ENCODE results near the gene CAPN13.

Gene CAPN13, protein sequence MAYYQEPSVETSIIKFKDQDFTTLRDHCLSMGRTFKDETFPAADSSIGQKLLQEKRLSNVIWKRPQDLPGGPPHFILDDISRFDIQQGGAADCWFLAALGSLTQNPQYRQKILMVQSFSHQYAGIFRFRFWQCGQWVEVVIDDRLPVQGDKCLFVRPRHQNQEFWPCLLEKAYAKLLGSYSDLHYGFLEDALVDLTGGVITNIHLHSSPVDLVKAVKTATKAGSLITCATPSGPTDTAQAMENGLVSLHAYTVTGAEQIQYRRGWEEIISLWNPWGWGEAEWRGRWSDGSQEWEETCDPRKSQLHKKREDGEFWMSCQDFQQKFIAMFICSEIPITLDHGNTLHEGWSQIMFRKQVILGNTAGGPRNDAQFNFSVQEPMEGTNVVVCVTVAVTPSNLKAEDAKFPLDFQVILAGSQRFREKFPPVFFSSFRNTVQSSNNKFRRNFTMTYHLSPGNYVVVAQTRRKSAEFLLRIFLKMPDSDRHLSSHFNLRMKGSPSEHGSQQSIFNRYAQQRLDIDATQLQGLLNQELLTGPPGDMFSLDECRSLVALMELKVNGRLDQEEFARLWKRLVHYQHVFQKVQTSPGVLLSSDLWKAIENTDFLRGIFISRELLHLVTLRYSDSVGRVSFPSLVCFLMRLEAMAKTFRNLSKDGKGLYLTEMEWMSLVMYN

DNA sequence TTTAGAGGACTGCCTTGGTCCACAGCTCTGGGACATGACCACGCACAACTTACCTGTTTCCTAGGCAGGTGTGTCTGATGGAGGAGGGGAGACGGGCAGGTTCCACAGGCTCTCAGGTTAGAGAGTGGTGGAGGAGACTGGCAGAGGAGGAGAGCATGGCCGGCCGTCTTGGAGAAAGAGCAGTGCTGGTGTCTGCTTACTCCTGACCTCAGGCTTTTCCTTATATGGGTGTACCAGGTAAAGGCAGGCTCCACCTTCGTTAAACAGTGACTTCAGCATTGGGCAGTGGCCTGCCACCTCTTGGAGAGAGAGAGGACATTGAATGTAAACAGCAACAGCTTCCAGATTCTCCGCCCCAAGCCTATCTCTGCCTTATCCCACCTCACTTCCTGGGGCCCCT is at the start of gene CAPN13:
CAPN13 (minus strand) TSS at position 198 of the 400 bp plus-strand sequence. CDS start 20,121 bp downstream, outside the sequence.
- DNase-seq, result no peak

DNA sequence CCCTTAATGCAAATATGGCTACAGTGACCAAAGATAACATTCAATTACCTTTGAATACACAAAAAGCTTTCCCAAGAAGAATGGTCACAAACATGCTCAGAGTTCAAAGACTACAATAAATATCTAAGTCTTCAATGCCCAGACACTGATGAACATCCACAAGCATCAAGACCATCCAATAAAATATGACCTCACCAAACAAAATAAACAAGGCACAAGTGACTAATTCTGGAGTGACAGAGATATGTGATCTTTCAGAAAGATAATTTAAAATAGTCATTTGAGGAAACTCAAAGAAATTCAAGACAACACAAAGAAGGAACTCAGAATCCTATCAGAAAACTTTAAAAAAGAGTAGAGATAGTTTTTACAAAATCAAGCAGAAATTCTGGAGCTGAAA is 40.6 kb upstream of the CAPN13 start:
- DNase-seq, result no peak

DNA sequence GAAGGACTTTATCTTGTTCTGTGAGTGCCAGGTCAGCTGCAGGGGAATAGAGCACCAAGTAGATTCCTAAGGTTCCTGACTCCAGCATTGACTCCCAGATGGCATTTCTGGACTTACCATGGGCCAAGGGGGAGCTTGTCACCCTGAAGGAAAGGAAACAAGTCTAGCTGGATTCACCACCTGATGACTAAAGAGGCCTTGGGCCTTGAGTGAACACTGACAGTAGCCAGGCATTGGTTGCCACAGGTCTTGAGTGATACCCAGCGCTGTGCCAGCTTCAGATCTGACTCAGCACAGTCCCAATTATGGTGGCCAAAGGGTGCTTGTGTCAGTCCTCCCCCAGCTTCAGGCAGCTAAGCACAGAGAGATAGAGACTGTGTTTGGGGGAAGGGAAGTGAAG is 40.1 kb upstream of the CAPN13 start:
- no peak for DNase-seq

DNA sequence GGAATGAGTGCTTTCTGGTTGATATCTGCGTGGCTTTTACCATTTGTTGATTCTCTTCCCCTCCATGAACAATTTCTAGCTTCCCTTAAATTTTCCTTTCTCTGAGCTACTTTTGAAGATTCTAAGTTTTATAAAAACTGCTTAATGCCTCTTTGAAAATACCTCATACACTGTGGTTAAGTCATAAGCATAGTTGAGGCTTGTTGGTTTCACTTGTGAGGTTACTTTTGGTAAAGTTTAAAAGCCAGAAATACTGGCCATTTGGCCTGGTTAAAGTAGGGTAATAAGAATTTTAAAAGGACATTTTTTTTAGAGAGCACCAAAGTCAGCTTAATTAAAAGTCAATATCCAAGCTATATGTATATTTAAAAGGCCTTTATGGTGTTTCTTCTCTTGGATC is 21.3 kb upstream of the CAPN13 start:
- DNase-seq, result no peak

DNA sequence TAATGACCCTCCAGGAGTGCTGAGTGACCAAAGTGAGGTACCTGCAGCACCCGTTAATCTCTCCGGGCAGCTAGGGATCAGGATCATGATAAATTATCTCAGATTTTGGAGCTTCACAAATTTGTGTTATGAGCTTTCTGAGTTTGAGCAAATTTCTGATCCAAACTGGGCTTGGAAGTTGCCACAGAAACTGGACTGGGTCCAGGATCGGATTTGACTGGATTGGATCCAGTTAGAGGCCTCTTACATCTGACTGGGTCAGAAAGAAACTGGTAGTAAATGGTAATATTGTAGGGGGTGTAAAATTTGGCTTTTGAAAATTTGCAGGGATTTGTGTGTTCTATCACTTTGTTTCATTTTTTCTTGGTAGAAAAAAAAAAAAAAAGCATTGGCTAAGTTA is 19.7 kb upstream of the CAPN13 start:
- no peak for DNase-seq

DNA sequence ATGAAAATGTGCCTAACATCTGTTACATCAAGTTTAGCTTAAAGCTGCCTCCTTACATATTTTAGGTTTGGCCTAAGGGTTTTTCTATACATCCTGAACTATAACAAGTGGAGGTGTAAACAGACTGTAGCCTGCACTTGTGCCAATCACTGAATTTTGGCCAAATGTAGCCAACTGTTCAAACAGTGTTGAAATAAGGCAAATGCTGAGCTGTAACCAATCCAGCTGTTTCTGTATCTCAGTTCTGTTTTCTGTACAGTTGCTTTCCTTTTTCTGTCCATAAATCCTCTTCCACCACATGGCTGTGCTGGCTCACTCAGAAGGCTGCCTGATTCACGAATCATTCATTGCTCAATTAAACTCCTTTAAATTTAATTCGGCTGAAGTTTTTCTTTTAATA is 19.2 kb upstream of the CAPN13 start:
- DNase-seq, result no peak

DNA sequence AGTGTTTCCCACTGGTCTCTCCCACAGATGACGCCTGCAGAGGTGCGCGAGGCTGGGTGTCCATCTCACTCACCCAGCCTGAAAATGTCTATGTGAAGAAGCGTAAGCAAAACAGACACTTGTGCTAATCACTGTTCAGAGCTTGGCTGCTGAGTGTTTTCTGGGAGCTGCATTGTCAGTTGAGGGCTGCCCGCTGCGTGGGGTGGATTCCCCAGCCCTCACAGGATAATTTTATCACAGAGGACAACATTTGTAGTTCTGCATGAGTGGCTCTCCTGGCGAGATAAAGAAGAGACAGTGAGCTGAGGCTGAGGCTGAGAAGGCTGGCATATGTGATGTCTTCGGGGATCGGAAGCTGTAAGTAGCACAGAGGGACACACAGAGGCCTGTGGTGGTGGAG is 16.2 kb upstream of the CAPN13 start:
- DNase-seq, result no peak

DNA sequence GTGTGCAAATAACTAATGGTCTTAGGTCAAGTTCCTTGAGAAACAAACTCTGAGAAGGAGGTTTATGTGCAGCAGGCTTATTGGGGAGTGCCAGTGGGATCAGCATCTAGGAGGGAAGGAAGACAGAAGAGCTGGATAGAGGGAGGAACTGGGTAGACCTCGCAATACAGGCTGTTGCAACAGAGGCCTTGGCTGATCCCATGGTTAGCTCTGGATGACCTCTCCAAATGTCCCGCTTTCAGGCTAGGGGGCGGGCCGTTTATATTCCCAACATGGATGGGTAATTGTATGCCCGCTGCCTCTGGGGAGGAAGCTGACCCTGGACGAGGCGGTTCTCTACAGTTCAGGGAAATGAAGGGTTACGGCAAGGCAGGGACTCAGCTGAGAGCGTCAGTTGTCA is 14.7 kb upstream of the CAPN13 start:
- DNase-seq, result no peak

DNA sequence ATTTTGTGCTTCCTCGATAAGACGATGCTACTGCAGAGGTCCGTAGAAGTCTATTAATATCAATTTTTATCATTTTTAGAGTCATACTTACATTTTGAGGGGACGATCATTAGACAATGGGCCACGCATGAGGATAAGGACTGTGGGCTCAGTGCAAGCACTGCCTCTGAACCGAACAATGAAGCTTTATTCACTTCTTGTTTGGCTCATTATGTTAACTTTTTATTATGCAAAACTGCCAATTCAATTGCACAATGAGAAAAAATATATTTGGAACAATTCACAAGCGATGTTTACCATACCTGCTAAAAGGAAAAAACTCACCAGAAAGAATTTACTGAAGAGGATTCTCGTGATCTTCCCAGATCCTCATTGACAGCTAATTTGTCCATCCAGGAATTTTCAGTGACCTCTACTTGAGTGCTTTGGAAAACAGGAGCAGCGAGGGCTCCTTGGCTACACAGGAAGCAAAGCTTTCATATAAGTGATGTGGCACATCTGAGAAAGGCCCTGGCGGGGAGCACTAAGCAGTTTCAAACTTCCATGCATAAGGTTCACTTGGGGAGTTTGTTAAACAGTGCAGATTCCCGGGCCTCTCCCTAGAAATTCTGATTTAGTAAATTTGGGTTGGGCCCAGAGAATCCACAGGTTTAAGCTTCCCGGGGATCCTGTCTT is 13.3 kb upstream of the CAPN13 start:
- no peak for DNase-seq

DNA sequence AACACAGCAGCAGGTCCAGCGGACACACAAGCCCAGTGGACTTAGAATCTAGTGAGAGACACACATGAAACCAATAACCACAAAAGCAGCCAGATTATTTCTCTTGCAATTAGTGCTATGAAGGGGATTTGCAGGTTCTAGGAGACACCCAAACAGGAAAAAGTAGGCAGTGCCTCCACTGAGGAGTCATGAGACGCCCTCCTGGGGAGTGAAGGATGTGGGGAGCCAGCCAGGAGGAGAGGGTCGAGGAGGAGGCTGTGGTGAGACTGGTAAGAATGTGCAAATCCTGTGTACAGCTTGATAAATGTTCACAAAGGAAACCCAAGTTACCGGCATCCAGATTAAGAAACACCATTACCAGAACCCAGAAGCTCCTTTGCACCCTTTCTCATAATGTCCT is 2.7 kb upstream of the CAPN13 start:
- DNase-seq, result no peak

DNA sequence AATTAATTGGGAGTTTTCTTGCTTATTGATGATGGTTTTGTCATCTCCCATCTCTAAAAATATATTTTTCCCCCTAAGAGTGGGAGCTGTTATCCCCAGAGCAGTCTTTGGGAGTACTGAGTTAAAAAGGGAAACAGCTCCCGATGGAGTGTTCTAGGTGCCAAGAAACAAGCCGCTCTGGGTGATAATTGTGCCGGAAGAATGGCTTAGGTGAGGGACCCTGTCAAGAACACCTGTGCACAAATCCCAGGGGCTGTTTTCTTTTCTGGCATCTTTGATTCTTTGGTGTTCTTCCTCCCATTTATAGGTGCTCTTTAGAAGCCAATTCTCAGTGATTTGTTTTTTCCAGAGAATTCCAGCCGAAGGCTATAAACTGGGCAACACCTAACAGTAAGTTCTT is 1.4 kb upstream of the CAPN13 start:
- DNase-seq, result no peak

DNA sequence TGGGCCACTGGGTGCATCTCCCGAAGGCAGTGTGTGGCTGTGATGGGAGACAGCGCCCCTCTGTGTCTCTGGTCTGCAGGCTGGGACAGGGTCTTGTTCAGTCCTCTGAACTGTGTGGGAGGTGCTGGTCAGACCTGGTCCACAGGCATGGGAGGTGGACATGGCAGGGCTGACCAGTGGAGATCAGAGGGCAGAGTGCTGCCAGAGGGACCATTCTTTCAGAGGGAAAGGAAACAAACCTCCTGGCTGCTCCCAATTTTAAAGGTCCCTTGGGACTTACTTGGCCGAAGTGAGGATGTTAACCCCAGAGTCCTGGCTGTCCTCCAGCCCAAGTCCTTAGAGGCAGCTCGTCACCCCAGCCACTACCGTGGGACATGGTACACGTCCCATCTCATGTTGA is 4.0 kb downstream of the CAPN13 start:
- DNase-seq, result no peak

DNA sequence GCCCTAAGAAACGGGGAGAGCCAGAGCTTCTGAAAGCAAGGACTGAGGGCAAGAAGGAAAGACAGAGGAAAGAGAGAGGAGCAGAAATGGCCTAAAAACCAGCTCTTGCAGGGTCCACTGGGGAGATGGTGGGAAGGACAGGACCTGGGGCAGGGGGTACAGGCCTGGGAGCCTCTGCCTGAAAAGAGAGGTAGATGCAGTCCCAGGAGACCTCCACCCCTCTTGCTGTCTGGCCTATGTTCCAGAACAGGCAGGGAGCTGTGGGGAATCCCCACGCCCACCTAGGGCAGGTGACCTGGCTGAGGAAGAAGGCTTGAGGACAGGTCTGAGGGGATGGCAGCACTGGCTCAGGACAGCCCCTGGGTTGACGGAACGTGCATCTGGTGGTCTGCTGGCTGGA is 4.6 kb downstream of the CAPN13 start:
- DNase-seq, result no peak

DNA sequence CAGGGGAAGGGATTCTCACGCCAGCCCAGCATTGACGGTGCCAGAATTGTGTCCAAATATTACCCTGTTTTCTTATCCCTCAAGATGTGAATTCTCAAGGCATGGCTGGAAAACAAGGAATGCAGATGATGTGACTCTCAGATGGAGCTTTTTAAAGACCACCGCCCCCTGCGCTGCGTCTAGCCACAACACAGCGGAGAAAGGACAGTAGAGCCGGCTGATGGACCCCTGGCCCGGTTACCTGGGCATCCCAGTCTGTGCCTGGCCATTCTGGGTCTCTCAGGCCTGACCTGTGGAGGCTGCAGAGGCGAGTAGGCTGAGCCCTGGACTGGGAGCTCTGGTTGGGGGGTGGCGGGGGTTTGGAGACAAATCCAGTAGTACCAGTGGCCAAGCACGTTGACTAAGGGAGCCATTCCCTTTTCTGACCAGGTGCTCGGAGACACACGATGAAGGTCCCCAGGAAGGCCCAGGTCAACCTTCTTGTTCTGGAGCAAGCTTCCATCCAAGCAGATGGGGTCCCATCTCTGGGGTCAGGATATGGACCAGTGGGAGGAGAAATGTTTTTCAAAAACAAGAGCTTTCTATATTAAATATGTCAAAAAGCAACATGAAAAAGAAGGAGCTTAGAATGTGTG is 5.3 kb downstream of the CAPN13 start:
- DNase-seq, result no peak

DNA sequence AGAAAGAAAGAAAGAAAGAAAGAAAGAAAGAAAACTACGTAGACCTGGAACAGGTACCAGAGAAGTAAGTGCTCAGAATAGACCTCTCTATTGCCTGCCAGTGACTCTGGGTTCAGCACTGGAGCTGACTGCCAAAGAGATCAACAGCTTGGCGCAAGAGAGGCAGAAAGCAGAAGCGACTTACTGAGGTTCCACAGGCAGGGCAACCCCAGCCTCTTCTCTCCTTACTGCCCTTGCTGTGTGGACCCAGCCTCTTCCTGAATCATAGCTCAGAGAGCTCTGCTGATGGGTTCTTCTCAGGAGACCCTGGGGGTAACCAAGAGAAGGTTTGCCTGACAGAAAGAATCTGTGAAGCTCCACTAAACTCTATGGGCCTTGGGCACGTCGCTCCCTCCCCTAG is 7.1 kb downstream of the CAPN13 start:
- no peak for DNase-seq

DNA sequence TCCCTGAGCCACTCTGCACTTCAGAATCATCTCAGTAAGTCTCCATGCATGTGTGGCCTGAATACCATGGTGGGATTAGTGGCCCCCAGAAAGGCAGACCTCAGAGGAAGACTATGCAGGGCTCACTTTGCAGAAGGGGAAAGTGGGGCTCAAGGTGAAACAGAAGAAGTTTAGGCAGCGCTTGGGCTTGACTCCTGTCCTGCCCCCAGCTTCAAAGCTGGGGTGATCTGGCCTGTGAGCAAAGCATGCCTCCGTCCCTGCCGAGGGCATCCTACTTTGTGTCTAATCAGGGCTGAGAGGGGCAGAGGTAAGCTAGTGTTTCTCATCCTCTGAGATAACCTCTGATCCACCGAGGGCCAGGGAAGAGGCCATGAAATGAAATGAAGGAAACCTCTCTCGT is 7.9 kb downstream of the CAPN13 start:
- DNase-seq, result no peak

DNA sequence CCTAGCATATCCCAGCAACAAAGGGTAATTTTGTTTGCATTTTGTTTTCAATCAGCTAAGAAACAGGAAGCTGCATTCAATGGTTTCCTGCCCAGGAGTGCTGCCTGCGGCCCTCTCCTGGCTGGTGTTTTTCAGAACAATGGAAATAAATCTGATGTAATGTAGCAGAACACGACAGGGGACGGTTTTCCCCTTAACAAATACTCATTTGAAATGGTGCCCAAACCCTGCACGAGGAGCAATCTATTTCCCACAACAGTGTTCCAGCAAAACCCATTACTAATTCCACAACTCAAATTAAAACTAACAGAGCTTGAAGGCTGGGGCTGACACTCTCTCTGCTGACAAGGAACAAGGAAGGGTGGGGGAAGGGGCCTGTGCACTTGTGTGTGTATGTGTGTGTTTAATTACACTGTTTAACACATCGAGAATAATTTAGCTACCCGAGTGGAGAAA is 8.7 kb downstream of the CAPN13 start:
- DNase-seq, result no peak

DNA sequence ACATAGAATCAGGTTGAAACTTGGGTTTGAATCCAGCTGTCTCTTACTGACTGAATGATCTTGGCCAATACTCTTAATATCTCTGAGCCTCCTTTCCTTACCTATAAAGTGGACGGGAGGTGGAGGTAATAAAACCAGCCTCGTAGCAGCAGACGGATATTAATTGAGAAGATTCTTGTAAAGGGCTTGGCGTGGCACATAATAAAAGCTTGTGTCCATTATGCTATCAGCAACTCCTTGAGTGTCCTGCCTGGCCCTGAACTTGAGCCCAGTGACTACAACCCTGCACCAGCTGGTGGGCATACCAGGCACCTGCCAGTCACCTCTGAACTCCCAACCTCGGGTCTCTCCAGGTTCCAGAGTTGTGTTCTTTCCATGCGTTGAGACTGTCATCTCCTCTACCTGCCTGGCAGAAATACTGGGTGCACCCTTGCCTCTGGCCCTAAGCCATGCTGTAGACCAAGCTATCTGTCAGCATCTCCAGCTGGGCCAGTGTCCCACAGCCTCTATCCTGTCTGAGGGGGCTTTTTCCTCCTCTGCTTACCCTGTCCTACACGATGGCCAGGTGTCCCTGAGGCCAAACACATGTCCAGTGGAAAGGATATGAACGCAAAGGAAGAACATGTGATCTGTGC is 9.7 kb downstream of the CAPN13 start:
- DNase-seq, result no peak

DNA sequence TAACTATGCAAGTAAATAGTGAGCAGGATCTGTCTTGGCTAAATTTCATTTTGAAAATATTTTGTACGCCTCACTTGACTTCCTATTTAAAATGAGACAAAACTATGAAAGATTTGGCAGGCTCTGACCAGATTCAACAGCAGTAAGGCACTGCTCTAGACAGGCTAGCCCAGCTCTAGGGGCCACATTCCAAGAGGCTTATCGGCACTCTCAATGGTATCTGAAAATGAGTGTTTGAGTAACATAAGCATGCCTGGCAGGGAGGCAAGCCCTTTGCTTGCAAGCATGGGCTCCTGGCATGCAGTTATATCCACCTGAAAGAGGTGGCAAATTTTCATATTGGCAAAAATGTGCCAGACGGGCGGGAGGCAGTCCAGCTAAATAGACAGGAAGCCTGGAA is 10.5 kb downstream of the CAPN13 start:
- DNase-seq, result no peak

DNA sequence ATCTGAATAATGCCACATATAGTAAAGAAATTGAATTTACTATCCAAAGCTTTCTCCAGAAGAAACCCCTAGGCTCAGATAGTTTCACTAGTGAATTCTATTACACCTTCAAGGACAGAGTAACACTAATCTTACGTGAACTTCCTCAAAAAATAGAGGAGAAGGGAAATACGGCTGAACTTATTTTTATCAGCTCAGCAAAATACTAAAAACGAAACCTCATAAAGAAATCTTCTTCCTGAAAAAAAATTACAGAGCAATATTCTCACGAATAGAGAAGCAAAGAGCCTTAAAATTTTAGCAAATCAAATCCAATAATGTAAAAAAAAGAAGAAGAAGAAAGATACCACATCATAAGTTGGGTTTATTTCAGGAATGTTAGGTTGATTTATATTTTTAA is 14.7 kb downstream of the CAPN13 start:
- no peak for DNase-seq

DNA sequence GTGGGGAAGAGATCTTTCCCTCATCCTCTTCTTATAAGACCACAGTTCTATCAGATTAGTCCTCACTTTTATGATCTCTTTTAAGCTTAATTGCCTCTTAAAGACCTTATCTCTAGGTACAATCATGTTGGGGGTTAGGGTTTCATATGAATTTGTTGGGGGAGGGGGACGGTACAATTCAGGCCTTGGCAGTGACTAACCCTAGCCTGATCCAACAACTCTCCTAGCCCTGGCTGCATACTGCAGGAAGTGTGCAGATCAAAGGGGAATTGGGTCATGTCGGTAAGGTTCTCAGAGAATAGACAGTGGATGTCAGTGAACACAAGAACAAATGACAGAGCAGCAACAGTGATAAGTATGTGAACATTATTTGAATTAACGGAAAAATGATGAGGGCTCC is 16.4 kb downstream of the CAPN13 start:
- no peak for DNase-seq

DNA sequence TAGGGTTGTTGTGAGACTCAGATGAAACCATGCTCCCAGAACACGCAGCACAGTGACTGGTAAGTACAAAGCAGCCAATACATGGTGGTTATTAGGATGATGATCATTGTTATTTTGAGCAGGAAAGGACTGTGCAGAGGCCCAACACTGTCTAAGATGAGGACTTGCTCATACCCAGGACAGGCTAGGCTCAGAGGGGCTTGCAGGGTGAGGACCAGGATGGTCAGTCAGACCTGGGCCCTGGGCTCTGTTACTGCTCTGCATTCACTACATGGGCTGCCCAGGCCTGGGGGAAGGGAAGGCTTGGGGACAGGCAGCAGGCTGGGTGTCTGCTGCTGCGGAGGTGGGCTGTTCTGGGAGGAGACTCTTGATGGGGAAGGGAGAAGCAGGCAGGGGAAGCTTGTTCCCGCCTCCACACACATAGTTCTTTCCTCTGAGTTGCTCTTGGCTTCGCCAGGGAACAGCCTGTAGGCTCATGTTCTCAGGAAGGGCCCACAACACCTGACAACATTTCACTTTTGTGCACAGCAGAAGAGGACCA is 17.5 kb downstream of the CAPN13 start:
- DNase-seq, result no peak
